Measurements from ENCODE around the gene CNTN5.

The CNTN5 gene

DNA sequence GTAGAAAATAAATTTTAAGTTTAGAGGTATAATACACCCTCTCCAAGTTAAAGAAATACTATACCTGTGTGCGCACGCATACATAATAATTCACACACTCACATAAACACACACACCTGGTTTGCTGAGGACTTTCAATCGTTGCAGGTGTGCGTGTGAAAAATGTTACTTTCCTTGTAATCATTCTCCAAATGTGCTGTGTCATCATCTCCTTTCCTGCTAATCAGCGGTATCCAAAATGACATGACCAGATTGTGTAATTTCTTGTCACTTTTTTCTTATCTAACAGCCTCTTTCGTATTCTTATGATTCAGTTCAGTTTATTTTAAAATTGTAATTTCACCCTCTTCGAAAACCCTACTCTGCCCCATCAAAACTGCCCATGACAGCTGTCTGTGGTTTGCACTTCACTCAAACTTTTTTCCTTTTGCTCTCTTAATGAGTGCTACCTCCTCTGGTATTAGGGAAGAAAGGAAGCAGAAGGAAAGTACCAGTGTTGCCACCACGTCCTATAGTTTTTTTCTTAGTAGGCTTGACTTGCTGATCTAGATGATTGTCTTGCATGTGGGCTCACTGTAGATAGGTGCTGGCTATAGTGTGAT lies 651.2 kb downstream of the CNTN5 start:
- intact Hi-C loops (cut with DNase I): no loop called here
- DNase-seq: no peak

DNA sequence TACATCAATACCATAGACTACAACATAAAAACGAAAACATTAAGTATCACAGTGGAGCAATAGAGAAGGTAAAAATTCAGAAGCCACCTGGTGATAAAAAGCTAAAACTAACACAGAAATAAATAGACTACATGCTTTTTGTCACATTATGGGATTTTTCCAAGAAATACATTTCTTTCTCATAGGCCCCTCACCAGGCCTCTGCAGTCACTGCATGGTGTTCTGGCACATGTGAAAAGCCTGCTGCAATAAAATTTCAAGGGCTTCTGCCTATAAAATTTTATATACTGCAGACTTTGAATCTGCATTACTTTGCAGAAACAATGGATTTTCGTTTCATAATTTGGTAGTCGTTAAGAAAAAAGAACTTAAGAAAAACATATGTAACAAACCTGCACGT lies 655.5 kb downstream of the CNTN5 start:
- DNase-seq: no peak
- intact Hi-C loops (cut with DNase I): no loop called here

DNA sequence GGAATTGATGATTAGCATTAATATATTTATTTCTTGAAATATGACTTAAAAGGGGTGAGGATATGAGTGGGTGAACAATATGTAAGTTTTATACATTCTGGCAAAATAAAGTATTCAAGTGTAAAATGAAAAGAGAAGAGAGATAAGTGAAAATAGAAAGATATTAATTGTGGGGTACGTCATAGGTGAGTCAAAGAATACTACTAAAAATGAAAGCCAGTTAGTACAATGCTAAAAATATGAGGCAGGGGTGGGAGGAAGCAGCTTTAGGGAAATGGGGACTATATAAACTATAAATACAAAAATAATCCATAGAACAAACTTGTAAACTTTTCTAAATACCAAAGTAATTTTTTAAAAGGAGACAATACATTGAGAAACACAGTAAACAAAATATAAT lies 661.4 kb downstream of the CNTN5 start:
- intact Hi-C loops (cut with DNase I): no loop called here
- no peak for DNase-seq

DNA sequence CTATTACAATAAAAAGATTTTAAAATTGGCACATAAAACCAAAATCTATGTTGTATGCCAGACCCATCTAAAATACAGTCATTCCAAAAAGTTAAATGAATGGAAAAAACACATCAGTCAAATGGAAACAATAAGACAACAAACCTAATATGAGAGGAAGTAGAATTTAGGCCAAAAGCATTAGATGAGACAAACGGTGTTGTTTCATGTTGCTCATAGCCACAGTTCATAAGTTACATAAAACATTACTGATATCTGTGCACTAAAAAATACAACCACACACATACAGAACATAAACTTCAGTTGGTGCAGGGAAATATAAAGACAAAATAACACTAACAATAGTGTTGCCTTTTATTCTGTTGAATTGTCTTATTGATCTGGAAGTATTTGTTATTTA lies 661.9 kb downstream of the CNTN5 start:
- intact Hi-C loops (cut with DNase I): no loop called here

DNA sequence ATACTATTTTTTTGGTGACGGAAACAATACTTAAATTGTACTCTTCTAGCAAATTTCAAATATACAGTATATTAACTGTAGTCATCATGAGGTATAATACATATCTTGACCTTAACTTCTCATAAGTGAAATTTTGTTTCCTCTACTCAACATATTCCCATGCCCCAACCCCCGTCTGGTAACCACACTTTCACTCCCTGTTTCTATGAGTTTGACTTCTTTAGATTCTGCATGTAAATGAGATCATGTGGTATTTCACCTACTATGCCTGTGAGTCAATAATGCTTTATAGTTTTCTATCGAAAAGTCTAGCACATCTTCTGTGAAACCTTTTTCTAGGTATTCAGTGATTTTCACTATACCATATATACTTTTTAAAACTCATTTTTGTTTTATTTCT lies 663.2 kb downstream of the CNTN5 start:
- no peak for DNase-seq
- intact Hi-C loops (cut with DNase I): no loop called here

More for the DNA sequence above, 661.9 kb downstream of the CNTN5 start:
- DNase-seq: no peak

DNA sequence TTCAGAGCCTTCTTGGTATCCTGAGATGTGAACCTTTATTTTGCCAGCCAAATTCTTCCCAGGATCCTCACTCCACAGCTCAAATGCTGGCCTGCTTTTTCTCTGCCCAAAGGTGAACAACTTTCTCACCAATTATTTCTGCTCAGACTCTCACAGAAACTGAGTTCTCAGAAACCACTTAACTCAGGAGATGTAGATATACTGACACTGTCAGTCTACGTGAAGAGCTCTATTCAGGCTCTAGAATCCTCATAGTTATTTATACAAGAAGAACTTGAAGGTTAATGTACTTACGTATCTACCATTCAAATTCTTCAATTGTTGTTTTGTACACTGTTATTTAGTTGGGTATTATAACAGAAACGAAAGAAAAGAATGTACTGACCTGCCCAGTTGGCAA lies 666.1 kb downstream of the CNTN5 start:
- DNase-seq: no peak
- intact Hi-C loops (cut with DNase I): no loop called here

DNA sequence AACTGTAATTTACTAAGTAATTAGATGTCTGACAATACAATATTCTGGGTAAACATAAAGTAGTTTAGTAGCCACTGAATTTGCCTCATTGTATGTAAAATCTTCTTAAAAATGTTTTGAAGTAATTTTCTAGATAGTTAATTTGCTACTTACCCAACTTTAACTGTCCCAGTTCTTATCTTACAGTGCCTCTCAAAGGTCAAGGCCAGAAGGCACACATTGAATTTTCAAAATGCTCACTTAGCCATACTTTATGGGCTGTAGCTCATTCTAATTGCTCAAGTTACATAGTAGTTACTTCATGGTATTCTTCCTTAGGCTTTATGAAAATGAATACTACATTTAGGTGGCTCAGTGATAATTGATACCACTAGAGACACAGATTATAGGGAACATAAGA lies 666.6 kb downstream of the CNTN5 start:
- intact Hi-C loops (cut with DNase I): no loop called here
- no peak for DNase-seq

DNA sequence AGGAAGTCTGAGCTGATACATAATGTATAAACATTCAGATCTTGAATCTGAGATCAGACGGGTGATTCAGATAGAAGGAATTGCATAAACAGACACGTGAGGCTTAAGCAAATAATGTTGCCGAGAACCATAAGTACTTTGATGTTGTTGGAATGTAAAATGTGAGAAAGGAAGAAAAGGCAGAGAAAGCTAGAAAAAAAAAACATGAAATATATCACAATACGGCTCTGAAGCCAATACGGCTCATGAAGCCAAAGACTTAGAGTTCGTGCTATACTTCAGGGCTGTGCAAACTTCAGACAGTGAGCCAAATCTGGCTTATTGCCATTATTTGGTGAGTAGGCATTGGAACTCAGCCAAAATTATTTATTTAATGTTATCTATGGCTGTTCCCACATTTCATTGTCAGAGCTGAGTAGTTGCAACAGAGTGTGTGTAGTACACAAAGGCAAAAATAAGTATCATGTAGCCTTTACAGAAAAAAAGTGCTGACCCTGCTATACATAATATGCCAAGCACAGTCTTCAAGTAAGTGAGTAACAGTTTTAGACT lies 673.3 kb downstream of the CNTN5 start:
- intact Hi-C loops (cut with DNase I): no loop called here
- no peak for DNase-seq

DNA sequence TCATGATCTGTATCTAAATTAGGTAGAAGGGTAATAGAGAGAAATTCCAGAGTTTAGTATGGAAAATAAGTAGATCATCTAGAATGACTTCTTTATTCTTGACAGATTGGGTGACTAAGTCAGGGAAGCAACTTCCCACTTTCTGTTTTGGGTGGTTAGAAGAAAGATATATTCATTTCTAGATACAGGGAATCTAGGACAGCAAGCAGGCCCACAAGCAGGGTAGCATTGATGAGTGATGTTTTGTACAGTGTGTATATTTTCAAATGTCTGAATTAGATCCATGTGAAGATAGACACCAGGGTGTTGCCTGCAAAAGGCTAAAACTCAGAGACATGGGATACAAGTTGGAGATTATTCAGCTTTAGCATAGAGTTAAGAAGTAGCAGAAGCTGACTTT lies 674.4 kb downstream of the CNTN5 start:
- DNase-seq: peak in 5 of 42 donors; percentile 2 to 15 (median 7)
- intact Hi-C loops (cut with DNase I): no loop called here

DNA sequence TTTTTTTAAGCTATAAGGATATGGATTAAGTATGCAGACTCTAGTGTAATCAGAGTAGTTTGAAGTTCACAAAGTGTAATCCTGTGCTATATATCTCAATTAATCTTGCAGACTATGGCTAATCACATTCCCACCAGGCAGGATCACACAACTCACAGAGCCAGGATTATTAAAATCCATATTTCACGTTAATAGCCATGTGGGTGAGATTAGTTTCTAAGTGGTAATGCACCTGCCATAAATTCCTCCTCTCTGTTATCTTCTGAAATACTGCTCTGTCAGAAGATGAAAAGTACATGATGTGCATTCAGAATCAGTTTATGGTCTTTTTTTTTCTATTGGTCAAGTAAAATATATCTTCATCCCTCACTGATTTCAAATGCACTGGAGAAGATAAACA lies 686.1 kb downstream of the CNTN5 start:
- intact Hi-C loops (cut with DNase I): no loop called here
- no peak for DNase-seq

DNA sequence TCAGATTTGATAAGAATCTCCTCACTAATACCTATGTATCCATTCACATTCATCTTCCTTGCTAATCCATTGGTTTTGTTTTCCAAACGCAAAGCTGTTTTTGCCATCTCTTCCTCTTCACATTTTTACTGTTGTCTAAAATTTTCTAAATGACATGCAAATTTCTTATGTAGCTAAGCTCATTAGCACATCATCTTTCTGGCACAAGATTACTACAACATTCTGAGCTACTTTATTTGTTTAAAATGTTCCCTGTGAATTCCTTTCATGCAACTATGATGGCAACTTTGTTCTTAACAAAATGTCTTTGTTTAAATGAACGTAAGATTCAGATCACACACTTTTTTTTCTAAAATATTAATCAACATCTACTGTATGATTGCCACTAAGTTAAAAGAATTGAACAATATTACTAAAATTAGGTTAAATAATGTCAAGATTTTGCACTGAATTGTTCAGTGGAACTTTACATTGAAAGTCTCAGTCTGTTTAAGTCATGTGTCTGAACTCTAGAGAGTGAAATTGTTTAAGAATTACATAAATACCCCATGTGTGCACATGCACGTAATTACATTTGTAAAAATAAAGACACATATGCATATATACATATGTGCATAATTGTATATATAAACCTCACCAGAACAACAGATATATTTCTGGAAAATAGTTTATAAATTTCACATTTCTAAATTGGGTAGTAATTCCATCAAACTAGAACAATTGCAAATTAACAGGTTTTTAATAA lies 688.4 kb downstream of the CNTN5 start:
- intact Hi-C loops (cut with DNase I): no loop called here
- DNase-seq: no peak

DNA sequence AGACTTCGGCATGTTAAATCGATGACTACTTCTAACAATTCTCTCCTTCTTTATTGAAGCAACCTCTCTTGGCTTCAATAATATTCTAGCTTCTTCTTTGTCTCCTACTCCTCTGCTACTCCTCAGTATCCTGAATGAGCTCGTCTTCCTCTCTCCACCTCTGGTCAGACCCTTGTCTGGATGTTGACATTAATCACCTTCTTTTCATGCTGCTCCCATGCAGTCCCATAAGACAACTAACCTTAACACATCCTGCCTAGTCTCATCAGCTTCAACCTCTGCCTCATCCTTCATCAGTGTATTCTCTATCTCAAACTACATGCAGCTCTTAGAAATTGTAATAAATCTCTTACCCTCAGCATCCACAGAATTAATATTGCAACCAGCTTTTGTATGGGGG lies 695.6 kb downstream of the CNTN5 start:
- intact Hi-C loops (cut with DNase I): no loop called here
- no peak for DNase-seq

DNA sequence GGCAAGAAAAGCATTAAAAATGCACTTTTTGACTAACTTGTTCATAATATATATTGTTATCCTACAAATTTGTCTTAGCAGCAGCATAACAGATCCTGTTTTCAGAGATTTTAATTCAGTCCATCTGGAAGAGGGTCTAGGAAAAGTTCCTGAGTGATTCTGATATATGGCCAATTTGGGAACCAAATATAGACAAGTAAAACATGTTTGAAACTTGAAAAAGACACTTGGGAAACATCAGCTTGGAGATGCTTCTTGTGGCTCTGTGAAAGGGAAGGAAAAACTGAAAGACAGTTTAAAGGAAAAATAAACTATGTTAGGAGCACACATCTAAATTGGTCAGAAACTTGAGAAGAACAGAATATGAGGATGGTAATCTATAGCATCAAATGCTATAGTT lies 697.5 kb downstream of the CNTN5 start:
- DNase-seq: no peak
- intact Hi-C loops (cut with DNase I): no loop called here

DNA sequence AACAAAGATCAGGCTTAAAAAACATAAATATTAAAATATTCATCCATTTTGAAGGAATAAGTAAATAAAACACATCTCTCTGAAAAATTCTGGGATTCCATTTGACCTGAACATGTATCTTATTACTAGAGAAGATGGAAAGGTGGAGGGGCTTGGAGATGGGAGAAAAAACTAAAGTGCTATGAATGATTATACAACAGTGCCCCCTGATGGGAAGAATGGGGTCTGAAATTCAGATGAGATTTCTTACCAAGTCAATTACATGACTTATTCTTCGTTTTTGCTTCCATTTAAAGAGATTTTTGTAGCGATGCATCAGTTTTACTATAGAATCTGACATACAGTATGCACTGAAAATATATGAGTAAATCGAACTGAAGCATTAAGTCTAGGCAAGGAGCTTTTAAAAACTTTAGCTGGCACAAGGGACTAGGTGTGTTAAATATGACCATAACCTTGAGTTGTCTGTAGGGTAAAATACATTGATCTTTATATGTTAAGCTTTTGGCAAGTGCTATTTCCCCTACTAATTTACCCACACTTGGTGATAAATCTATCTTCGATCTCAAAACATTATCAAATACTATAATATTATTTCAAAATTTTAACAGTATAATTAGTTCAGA lies 718.8 kb downstream of the CNTN5 start:
- intact Hi-C loops (cut with DNase I): no loop called here
- DNase-seq: peak in 9 of 42 donors; percentile 7 to 52 (median 18)

DNA sequence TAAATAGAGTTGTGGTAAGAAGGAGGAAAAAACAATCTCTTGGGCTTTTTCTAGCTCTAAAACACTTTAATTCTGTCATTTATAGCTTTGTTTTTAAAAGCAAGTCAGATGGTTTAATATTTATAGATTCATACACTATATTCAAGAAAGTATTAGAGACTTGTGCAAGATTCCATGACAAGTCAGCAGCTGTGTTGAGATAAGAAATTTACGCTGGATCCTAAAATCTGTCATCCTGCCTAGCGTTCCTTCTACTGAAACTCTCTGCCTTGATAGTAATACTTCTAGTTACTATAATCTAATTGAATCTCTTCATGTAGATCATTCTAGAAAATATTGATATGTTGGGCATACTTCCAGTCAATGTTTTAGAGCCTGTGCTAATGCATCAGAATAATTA lies 721.8 kb downstream of the CNTN5 start:
- intact Hi-C loops (cut with DNase I): no loop called here
- peak in 1 of 42 donors; percentile 10 for DNase-seq

DNA sequence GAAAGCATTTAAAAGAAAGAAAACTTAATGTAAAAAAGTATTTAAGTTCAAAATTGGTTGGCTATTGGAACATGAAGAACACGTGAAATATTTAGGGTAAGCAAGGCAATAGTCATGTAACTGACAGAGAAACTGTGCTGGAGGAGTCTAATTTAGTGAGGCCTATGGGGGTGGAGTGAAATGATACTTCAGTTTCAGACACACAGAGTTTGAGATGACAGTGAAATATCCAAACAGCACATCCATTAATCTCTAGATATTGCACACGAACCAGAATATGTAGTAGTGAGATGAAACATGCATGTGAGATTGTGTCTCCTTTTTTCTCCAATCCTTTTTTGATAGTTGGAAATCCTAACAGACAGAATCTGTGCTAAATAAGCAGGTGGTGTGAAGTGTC lies 739.0 kb downstream of the CNTN5 start:
- intact Hi-C loops (cut with DNase I): no loop called here
- no peak for DNase-seq

DNA sequence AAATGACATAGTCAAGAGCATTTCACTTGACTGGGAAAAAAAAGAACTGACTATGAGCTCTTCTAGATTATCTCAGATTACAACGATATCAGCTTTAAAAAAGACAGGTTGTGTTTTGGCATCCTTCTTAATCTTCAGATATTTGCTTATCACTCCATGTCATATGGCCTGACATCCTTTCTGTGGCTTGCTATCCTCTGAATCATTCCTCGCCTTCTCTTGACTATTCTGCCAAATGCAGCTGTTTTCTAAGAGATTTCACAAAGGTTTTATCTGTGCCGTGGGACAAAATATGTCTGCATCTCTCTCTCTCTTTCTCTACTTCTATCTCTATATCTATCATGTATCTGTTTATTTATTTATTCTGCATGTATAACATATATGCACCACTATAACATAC lies 746.1 kb downstream of the CNTN5 start:
- intact Hi-C loops (cut with DNase I): no loop called here
- no peak for DNase-seq

DNA sequence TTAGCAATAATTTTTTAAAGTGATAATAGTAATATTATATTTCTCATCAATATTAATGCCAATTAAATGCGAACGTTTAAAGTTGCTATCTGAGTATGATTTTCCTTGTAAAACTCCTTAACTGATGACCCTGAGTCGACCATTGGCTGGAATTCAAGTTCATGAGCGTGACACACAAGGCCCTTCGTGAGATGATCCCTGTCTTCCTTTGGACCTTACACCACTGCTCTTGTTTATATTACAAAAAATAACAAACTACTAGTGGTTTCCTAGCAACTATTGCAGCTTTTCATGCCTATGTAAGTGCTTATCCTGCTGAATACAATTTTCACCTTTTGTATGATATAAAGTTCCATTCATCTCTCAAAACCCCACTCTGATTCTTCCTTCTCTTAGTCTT lies 752.9 kb downstream of the CNTN5 start:
- DNase-seq: no peak
- intact Hi-C loops (cut with DNase I): no loop called here

DNA sequence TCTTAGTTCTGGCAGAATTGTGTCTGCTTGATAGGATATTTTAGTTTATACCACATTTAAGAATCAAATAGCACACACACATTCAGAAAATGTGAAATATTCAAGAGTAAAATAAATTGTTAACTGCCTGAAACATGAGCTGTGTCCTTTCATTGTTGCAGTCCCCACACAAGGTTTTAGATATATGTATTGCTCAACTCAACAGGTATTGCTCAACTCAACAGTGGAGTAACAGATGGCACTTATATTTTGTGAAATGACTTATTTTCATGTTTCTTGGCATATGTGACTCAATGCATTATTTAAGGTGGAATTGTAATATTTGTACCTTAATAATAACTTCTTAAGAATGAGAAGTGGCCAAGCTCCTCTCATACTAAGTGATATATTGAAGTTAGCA lies 760.3 kb downstream of the CNTN5 start:
- DNase-seq: no peak
- intact Hi-C loops (cut with DNase I): no loop called here

DNA sequence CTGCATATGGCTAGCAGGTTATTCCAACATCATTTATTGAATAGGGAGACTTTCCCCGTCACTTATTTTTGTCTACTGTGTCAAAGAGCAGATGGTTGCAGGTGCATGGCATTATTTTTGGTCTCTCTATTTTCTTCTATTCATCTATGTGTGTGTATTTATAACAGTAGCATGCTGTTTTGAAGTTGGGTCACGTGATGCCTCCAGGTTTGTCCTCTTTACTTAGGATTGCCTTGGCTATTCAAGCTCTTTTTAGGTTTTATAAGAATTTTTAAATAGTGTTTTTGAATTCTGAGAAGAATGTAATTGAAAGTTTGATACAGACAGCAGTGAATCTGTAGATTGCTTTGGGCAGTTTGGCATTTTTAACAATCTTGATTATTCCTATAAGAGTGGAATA lies 770.6 kb downstream of the CNTN5 start:
- no peak for DNase-seq
- intact Hi-C loops (cut with DNase I): no loop called here

DNA sequence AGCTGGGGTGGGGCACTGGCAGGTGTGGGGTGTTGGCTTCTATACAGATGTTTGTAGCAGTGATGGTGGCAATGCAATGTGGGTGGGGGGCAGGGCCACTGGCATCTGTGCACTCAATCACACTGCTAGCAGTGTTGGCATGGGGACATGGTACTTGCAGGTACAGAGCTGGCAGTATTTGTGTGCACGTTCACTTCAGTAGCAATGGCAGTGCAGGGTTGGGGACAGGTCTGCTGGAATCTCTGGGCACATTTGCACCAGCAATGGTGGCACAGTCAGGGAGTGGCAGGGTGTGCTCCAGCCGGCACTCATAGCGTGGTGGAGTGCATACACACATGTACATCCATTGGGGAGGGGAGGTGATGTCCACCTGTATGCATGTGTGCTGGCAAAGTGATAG lies 775.2 kb downstream of the CNTN5 start:
- no peak for DNase-seq
- intact Hi-C loops (cut with DNase I): no loop called here

Data from head of caudate nucleus (tissue), 42 donors.